ENCODE data around the gene RAB40C.

The RAB40C gene

GRCh38 chr16:660132-660458, 70.2 kb downstream of the RAB40C start:
- TF ChIP-seq POLR2AphosphoS5 (IDR thresholded peaks at IDR 0.05; ENCODE audit: low read depth, low read length) (no peak), REST (IDR thresholded peaks at IDR 0.05; ENCODE audit: insufficient read depth in 1 of 2, low read depth in 2 of 2, low read length in 2 of 2) (no peak), TAF1 (IDR thresholded peaks at IDR 0.05; ENCODE audit: borderline replicate concordance, insufficient read depth, low read length) (no peak), FOXP2 (optimal IDR thresholded peaks at IDR 0.05; ENCODE audit: borderline replicate concordance, extremely low read depth, extremely low read length, insufficient read depth) (no peak), SIN3A (IDR thresholded peaks at IDR 0.05; ENCODE audit: borderline replicate concordance, insufficient read depth, low read length) (no peak)

GRCh38 chr16:660459-661183, 70.8 kb downstream of the RAB40C start:
- TF ChIP-seq FOXP2 (optimal IDR thresholded peaks at IDR 0.05; ENCODE audit: borderline replicate concordance, extremely low read depth, extremely low read length, insufficient read depth) (no peak), POLR2AphosphoS5 (IDR thresholded peaks at IDR 0.05; ENCODE audit: low read depth, low read length) (peak; percentile 52; the same call in 1 of the 2 replicates)

GRCh38 chr16:661184-661821, 71.4 kb downstream of the RAB40C start:
- TF ChIP-seq POLR2AphosphoS5 (IDR thresholded peaks at IDR 0.05; ENCODE audit: low read depth, low read length): no peak
- no peak for TF ChIP-seq FOXP2 (optimal IDR thresholded peaks at IDR 0.05; ENCODE audit: borderline replicate concordance, extremely low read depth, extremely low read length, insufficient read depth)
- TF ChIP-seq TAF1 (IDR thresholded peaks at IDR 0.05; ENCODE audit: borderline replicate concordance, insufficient read depth, low read length): no peak
- TF ChIP-seq REST (IDR thresholded peaks at IDR 0.05; ENCODE audit: insufficient read depth in 1 of 2, low read depth in 2 of 2, low read length in 2 of 2): no peak
- no peak for TF ChIP-seq SIN3A (IDR thresholded peaks at IDR 0.05; ENCODE audit: borderline replicate concordance, insufficient read depth, low read length)

- TF ChIP-seq POLR2AphosphoS5 (IDR thresholded peaks at IDR 0.05; ENCODE audit: low read depth, low read length) (no peak), REST (IDR thresholded peaks at IDR 0.05; ENCODE audit: insufficient read depth in 1 of 2, low read depth in 2 of 2, low read length in 2 of 2) (no peak), FOXP2 (optimal IDR thresholded peaks at IDR 0.05; ENCODE audit: borderline replicate concordance, extremely low read depth, extremely low read length, insufficient read depth) (no peak), SIN3A (IDR thresholded peaks at IDR 0.05; ENCODE audit: borderline replicate concordance, insufficient read depth, low read length) (no peak), TAF1 (IDR thresholded peaks at IDR 0.05; ENCODE audit: borderline replicate concordance, insufficient read depth, low read length) (no peak)
These were observed 72.2 kb downstream of the RAB40C start for GRCh38 chr16:662095-662494.

GRCh38 chr16:662597-662996, 72.7 kb downstream of the RAB40C start:
- no peak for TF ChIP-seq REST (IDR thresholded peaks at IDR 0.05; ENCODE audit: insufficient read depth in 1 of 2, low read depth in 2 of 2, low read length in 2 of 2)
- no peak for TF ChIP-seq SIN3A (IDR thresholded peaks at IDR 0.05; ENCODE audit: borderline replicate concordance, insufficient read depth, low read length)
- TF ChIP-seq FOXP2 (optimal IDR thresholded peaks at IDR 0.05; ENCODE audit: borderline replicate concordance, extremely low read depth, extremely low read length, insufficient read depth): no peak
- TF ChIP-seq TAF1 (IDR thresholded peaks at IDR 0.05; ENCODE audit: borderline replicate concordance, insufficient read depth, low read length): no peak
- TF ChIP-seq POLR2AphosphoS5 (IDR thresholded peaks at IDR 0.05; ENCODE audit: low read depth, low read length): no peak
